Uterus (tissue), 4 donors: Measurements from ENCODE around the gene OR52E2. TPM values are rescaled to one million over a fixed set of nuclear protein-coding genes. Genes with fewer than 3 reads are reported as not detected.
"Not testable (repeated sequence)": the region's sequence is repeated elsewhere in the genome, so short reads cannot be mapped to it uniquely, and the experiment has no call there.

ENCODE experiments used
- DNase-seq, 2 donors: peaks; one replicate each; pipeline ENCODE4 v3.0.0-alpha.2; 2019 to 2020
- H3K27ac ChIP-seq, 2 donors: fragments of 200-600 bp; sonication (generic); 1 replicate in 1 of 2; 2 replicates in 1 of 2; pipeline ENCODE4 v1.5.1; 2016 to 2018
- H3K27me3 ChIP-seq, 2 donors: fragments of 200-600 bp; sonication (generic); one replicate each; pipeline ENCODE4 v1.5.1; 2018 to 2019; ENCODE audit warnings: control low read depth in 1 of 2
- H3K36me3 ChIP-seq, 2 donors: fragments of 200-600 bp; sonication (generic); one replicate each; pipeline ENCODE4 v1.5.1; 2019; ENCODE audit warnings: control low read depth in 1 of 2
- H3K4me1 ChIP-seq, 2 donors: fragments of 200-600 bp; sonication (generic); one replicate each; pipeline ENCODE4 v1.5.1; 2018 to 2019; ENCODE audit warnings: control low read depth in 1 of 2
- H3K4me3 ChIP-seq, 2 donors: fragments of 200-600 bp; sonication (generic); 1 replicate in 1 of 2; 2 replicates in 1 of 2; pipeline ENCODE4 v1.5.1; 2018 to 2019; ENCODE audit warnings: mild to moderate bottlenecking in 1 of 2
- H3K9me3 ChIP-seq, 2 donors: fragments of 200-600 bp; sonication (generic); one replicate each; pipeline ENCODE4 v1.5.1; 2019; ENCODE audit warnings: control low read depth in 1 of 2
- POLR2A ChIP-seq, 2 donors: fragments of 450-650 bp; IDR thresholded peaks; one replicate each; pipeline ENCODE4 v1.6.1; 2016; ENCODE audit warnings: antibody characterized with exemption in 2 of 2, mild to moderate bottlenecking in 1 of 2, moderate library complexity in 1 of 2
- intact Hi-C: fragments of 100-400 bp; cut with DNase I; formaldehyde crosslinking; loops from one replicate; pipeline ENCODE4 v1.15.1; 2023; ENCODE audit warnings: low total_unique reads
- total RNA-seq, 4 donors: library from RNA; depleted of rRNA in 3 of 4; stranded (reverse); fragments of >200 nt in 3 of 4; gene quantifications; one replicate each; pipeline versions ENCODE4 v1.1.0 to v1.2.4, GENCODE V29; 2014 to 2023
- TF ChIP-seq, protein P1 (sequence below), 4 experiments: fragments of 200-600 bp in 2 of 4; fragments of 450-650 bp in 2 of 4; sonication (generic) in 2 of 4; IDR thresholded peaks; one replicate each; pipeline ENCODE4 v1.5.1; 2016 to 2019; ENCODE audit warnings: antibody characterized with exemption in 4 of 4, mild to moderate bottlenecking in 2 of 4, moderate library complexity in 1 of 4
- donor health status: DM: yes; HTN: yes; CAD: no.

Gene OR52E2
- total RNA-seq, 4 donors from 2014 or later = not detected

DNA sequence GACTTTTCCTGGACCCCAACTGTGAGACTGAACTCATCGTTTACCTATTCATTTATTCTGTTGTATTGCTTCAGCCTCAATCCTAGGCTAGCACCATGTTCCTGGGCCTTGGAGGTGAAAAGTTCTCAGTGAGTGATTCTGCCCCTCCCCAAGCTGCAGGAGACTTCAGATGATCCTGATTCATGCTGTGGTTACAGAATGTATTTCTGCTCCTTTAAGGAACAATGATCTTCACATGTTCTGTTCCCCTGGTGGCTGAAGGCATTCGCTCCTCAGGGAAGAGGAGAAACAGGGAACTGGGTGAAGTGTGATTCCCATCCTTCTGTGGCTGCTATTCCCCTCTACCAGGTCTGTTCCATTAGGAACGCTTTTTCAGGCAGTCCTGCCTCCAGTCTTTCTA lies 12.4 kb upstream of the OR52E2 start:
- intact Hi-C loops = no loop called here

DNA sequence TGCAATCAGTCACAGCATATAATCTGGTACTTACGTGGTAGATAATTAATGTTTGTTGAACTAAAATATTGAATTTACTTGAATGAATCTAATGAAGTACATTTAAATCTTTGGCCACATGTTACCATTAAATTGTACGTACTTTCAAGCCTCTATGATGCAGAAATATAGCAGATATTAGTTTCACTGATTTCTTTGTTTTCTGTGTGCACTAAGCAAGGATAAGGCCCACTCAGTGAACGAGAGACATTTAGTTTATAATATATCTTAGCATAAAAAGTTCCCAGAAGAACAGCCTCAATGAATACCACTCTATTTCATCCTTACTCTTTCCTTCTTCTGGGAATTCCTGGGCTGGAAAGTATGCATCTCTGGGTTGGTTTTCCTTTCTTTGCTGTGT lies 9.8 kb upstream of the OR52E2 start, which contains the start of gene OR52E1:
OR52E1 (plus strand) TSS at position 301 of the 400 bp plus-strand sequence.
- TF ChIP-seq, protein P1, sequence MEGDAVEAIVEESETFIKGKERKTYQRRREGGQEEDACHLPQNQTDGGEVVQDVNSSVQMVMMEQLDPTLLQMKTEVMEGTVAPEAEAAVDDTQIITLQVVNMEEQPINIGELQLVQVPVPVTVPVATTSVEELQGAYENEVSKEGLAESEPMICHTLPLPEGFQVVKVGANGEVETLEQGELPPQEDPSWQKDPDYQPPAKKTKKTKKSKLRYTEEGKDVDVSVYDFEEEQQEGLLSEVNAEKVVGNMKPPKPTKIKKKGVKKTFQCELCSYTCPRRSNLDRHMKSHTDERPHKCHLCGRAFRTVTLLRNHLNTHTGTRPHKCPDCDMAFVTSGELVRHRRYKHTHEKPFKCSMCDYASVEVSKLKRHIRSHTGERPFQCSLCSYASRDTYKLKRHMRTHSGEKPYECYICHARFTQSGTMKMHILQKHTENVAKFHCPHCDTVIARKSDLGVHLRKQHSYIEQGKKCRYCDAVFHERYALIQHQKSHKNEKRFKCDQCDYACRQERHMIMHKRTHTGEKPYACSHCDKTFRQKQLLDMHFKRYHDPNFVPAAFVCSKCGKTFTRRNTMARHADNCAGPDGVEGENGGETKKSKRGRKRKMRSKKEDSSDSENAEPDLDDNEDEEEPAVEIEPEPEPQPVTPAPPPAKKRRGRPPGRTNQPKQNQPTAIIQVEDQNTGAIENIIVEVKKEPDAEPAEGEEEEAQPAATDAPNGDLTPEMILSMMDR (IDR thresholded peaks at IDR 0.05) = no peak
- no peak for TF ChIP-seq POLR2A (IDR thresholded peaks at IDR 0.05)
- H3K36me3 ChIP-seq = no peaks in the 10 kb centered on the region

More for the DNA sequence above, 12.4 kb upstream of the OR52E2 start:
- Histone ChIP-seq H3K9me3 (no peaks in the 10 kb centered on the region), H3K4me3 (no peak overlapping the region), H3K36me3 (no peaks in the 10 kb centered on the region), H3K27me3 (no peaks in the 10 kb centered on the region), H3K27ac (no peak overlapping the region), H3K4me1 (no peaks in the 10 kb centered on the region)
- DNase-seq = no peak
- TF ChIP-seq, protein P1 (IDR thresholded peaks at IDR 0.05) = no peak
- no peak for TF ChIP-seq POLR2A (IDR thresholded peaks at IDR 0.05)

DNA sequence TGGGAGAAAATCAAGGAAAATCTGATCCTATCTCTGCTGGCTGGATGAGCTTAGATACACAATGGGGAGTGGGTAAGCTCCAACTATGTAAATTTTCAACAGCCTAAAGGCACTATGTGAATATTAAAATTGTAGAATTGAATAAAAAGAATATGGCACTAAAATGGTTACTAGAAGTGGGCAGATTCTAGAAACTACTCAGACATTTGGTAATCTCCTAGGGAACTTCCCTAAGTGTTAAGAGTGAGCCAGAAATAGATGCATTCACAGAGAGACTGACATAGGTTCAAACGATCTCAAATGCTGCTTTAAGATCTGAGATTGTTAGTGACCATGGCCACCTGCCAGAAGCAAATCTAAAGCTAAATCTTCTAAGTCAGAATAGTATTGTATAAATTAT lies 5.6 kb upstream of the OR52E2 start:
- TF ChIP-seq, protein P1 (IDR thresholded peaks at IDR 0.05) = no peak
- TF ChIP-seq POLR2A (IDR thresholded peaks at IDR 0.05) = no peak
- H3K36me3 ChIP-seq = no peaks in the 10 kb centered on the region
- no peaks in the 10 kb centered on the region for H3K9me3 ChIP-seq
- H3K27me3 ChIP-seq = no peaks in the 10 kb centered on the region
- intact Hi-C loops = no loop called here
- H3K4me3 ChIP-seq = no peak overlapping the region
- DNase-seq = no peak
- no peaks in the 10 kb centered on the region for H3K4me1 ChIP-seq
- no peak overlapping the region for H3K27ac ChIP-seq

More for the DNA sequence above, 9.8 kb upstream of the OR52E2 start, which contains the start of gene OR52E1:
- Histone ChIP-seq H3K9me3 (no peaks in the 10 kb centered on the region), H3K4me3 (no peak within 1 kb of the TSS), H3K27me3 (no peaks in the 10 kb centered on the region), H3K4me1 (no peaks in the 10 kb centered on the region), H3K27ac (no peak within 1 kb of the TSS)
- intact Hi-C loops = no loop called here
- no peak for DNase-seq

DNA sequence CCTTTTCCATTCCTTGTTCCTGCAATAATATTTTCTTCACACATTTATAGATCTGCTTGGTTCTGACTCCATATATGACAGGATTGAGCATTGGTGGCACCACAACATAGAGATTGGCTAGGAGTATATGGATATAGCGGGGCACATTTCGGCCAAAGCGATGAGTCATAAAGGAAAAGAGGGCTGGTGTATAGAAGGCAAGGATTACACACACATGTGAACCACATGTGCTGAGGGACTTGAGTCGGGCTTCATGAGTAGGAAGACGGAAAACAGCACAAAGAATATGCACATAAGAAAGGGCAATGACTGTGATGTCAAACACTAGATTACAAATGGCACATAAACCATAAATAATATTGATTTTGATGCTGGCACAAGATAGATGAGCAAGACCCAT lies 748 bp downstream of the OR52E2 start:
- H3K36me3 ChIP-seq, H3K9me3 ChIP-seq, intact Hi-C loops, DNase-seq, H3K27me3 ChIP-seq, H3K4me3 ChIP-seq, H3K4me1 ChIP-seq, H3K27ac ChIP-seq: not testable (repeated sequence)

DNA sequence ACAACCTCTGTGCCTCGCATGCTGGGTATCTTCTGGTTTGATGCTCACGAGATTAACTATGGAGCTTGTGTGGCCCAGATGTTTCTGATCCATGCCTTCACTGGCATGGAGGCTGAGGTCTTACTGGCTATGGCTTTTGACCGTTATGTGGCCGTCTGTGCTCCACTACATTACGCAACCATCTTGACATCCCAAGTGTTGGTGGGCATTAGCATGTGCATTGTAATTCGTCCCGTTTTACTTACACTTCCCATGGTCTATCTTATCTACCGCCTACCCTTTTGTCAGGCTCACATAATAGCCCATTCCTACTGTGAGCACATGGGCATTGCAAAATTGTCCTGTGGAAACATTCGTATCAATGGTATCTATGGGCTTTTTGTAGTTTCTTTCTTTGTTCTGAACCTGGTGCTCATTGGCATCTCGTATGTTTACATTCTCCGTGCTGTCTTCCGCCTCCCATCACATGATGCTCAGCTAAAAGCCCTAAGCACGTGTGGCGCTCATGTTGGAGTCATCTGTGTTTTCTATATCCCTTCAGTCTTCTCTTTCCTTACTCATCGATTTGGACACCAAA lies 12.6 kb downstream of the OR52E2 start:
- no peak for TF ChIP-seq POLR2A (IDR thresholded peaks at IDR 0.05)
- TF ChIP-seq, protein P1 (IDR thresholded peaks at IDR 0.05) = no peak
- H3K27me3 ChIP-seq = no peaks in the 10 kb centered on the region
- no peak overlapping the region for H3K4me3 ChIP-seq
- no peaks in the 10 kb centered on the region for H3K9me3 ChIP-seq
- intact Hi-C loops = no loop called here
- no peak for DNase-seq
- no peaks in the 10 kb centered on the region for H3K36me3 ChIP-seq
- H3K4me1 ChIP-seq = no peaks in the 10 kb centered on the region
- no peak overlapping the region for H3K27ac ChIP-seq

DNA sequence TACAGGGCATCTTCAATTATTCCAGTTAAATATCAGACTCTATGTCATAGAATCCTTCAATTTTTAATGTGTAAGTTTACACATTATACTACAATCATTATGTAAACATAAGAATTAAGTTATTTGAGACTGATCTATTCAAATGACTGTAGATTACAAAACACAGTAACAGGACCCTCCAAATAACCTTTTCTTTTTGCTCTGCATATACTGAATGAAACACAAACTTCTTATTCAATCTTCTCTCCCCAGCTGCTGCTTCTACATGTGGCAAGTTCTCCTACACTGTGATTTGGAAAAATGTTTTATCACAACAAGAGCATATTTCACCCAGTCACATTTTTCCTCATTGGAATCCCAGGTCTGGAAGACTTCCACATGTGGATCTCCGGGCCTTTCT lies 13.2 kb downstream of the OR52E2 start, which contains the start of gene OR52J3:
OR52J3 (plus strand) TSS at position 301 of the 400 bp plus-strand sequence; CDS start at position 301, 0 bp downstream.
- Histone ChIP-seq H3K9me3 (no peaks in the 10 kb centered on the region), H3K27ac (no peak within 1 kb of the TSS), H3K4me3 (no peak within 1 kb of the TSS), H3K27me3 (no peaks in the 10 kb centered on the region), H3K36me3 (no peaks in the 10 kb centered on the region), H3K4me1 (no peaks in the 10 kb centered on the region)
- intact Hi-C loops = no loop called here
- TF ChIP-seq, protein P1 (IDR thresholded peaks at IDR 0.05) = no peak
- TF ChIP-seq POLR2A (IDR thresholded peaks at IDR 0.05) = no peak
- DNase-seq = no peak
